Smooth muscle cell (in vitro differentiated cells): Measurements from ENCODE around the gene COL5A1. TPM values are rescaled to one million over a fixed set of nuclear protein-coding genes. Genes with fewer than 3 reads are reported as not detected.

ENCODE experiments used
- DNase-seq: peaks from one replicate; lab custom pipeline; 2025; ENCODE audit not compliant: unreplicated experiment; lab: John Stamatoyannopoulos, UW
- H2AFZ ChIP-seq: fragments of 200-600 bp; sonication (generic); 2 replicates; pipeline ENCODE4 v1.6.0; 2016; ENCODE audit warnings: antibody characterized with exemption, low read depth, mild to moderate bottlenecking
- H3F3A ChIP-seq: fragments of 200-600 bp; sonication (generic); 2 replicates; pipeline ENCODE4 v1.6.0; 2017; ENCODE audit warnings: antibody characterized with exemption, low read depth
- H3K27ac ChIP-seq: fragments of 200-600 bp; sonication (generic); 2 replicates; pipeline ENCODE4 v1.5.1; 2016; ENCODE audit warnings: low read depth, mild to moderate bottlenecking
- H3K27me3 ChIP-seq: fragments of 200-600 bp; sonication (generic); 2 replicates; pipeline ENCODE4 v1.6.1; 2016; ENCODE audit warnings: low read depth, mild to moderate bottlenecking
- H3K36me3 ChIP-seq: fragments of 200-600 bp; sonication (generic); 2 replicates; pipeline ENCODE4 v1.5.1; 2016; ENCODE audit warnings: low read depth
- H3K4me1 ChIP-seq: fragments of 200-600 bp; sonication (generic); 2 replicates; pipeline ENCODE4 v1.5.1; 2016; ENCODE audit warnings: low read depth
- H3K4me2 ChIP-seq: fragments of 200-600 bp; sonication (generic); 2 replicates; pipeline ENCODE4 v1.6.0; 2016; ENCODE audit warnings: mild to moderate bottlenecking
- H3K4me3 ChIP-seq: fragments of 200-600 bp; sonication (generic); 2 replicates; pipeline ENCODE4 v1.5.1; 2016; ENCODE audit warnings: mild to moderate bottlenecking
- H3K79me2 ChIP-seq: fragments of 200-600 bp; sonication (generic); 2 replicates; pipeline ENCODE4 v1.6.0; 2016; ENCODE audit warnings: low read depth, mild to moderate bottlenecking
- H3K9ac ChIP-seq: fragments of 200-600 bp; sonication (generic); 2 replicates; pipeline ENCODE4 v1.6.0; 2016; ENCODE audit warnings: low read depth
- H3K9me3 ChIP-seq: fragments of 200-600 bp; sonication (generic); replicated peaks from 2 replicates; pipeline ENCODE4 v1.5.1; 2016; ENCODE audit warnings: low read depth
- H4K20me1 ChIP-seq: fragments of 200-600 bp; sonication (generic); 2 replicates; pipeline ENCODE4 v1.6.0; 2016; ENCODE audit warnings: low read depth
- WGBS: methylation state at CpG from one replicate; pipeline ENCODE4 v1.1.7; 2016; ENCODE audit warnings: low lambda C conversion rate; 5-methylcytosine and 5-hydroxymethylcytosine counted together
- polyA plus RNA-seq: library from polyadenylated mRNA; unstranded; fragments of >200 nt; fragmentation: Nextera tagmentation; extraction: Ambion mirVana; gene quantifications from 2 replicates; pipeline ENCODE4 v1.2.1, GENCODE V29; 2016
- total RNA-seq: library from RNA; depleted of rRNA; stranded (reverse); fragments of >200 nt; gene quantifications from 2 replicates; pipeline ENCODE4 v1.2.3, GENCODE V29; 2014
- TF ChIP-seq, protein P1 (sequence below): fragments of 200-600 bp; sonication (generic); IDR thresholded peaks from 2 replicates; pipeline ENCODE4 v1.5.1; 2017; ENCODE audit warnings: borderline replicate concordance, mild to moderate bottlenecking, antibody characterized with exemption; ENCODE audit not compliant: insufficient read depth, poor library complexity, severe bottlenecking

The COL5A1 gene
- total and polyA plus RNA-seq, 2 experiments from 2014 or later = 1,084 to 1,443 TPM

DNA sequence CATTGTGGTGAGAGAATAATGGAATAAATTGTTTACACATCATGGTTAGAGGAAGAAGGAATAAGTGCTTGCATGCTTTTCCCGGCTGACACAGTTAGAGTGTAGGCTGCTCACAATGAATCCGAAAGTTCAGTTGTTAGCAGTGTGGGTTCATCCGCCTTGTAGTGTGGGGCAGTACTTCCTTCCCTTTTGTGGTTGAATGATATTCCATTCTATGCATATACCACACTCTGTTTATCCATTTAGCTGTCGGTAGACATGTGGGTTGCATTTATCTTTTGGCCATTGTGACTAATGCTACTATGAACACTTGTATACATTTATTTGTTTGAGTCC, 84.0 kb downstream of the COL5A1 start:
- H3K9me3 ChIP-seq = no peaks in the 10 kb centered on the region
- H3K27me3 ChIP-seq = no peaks in the 10 kb centered on the region
- no peak overlapping the region for H3K9ac ChIP-seq
- H3K4me2 ChIP-seq = peak overlapping the region; percentile 14
- DNase-seq = no peak
- peaks cover 95% of the 10 kb centered on the region for H3K79me2 ChIP-seq
- TF ChIP-seq, protein P1, sequence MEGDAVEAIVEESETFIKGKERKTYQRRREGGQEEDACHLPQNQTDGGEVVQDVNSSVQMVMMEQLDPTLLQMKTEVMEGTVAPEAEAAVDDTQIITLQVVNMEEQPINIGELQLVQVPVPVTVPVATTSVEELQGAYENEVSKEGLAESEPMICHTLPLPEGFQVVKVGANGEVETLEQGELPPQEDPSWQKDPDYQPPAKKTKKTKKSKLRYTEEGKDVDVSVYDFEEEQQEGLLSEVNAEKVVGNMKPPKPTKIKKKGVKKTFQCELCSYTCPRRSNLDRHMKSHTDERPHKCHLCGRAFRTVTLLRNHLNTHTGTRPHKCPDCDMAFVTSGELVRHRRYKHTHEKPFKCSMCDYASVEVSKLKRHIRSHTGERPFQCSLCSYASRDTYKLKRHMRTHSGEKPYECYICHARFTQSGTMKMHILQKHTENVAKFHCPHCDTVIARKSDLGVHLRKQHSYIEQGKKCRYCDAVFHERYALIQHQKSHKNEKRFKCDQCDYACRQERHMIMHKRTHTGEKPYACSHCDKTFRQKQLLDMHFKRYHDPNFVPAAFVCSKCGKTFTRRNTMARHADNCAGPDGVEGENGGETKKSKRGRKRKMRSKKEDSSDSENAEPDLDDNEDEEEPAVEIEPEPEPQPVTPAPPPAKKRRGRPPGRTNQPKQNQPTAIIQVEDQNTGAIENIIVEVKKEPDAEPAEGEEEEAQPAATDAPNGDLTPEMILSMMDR = no peak
- no peaks in the 10 kb centered on the region for H3K4me1 ChIP-seq
- H3K27ac ChIP-seq = peak overlapping the region; percentile 47
- no peak overlapping the region for H3K4me3 ChIP-seq
- H4K20me1 ChIP-seq = peaks cover 99% of the 10 kb centered on the region
- H3F3A ChIP-seq = peaks cover 97% of the 10 kb centered on the region
- H2AFZ ChIP-seq = no peak overlapping the region
- H3K36me3 ChIP-seq = peaks cover 18% of the 10 kb centered on the region
- WGBS = 51% methylated on average over 4 of the region's 4 CpGs

DNA sequence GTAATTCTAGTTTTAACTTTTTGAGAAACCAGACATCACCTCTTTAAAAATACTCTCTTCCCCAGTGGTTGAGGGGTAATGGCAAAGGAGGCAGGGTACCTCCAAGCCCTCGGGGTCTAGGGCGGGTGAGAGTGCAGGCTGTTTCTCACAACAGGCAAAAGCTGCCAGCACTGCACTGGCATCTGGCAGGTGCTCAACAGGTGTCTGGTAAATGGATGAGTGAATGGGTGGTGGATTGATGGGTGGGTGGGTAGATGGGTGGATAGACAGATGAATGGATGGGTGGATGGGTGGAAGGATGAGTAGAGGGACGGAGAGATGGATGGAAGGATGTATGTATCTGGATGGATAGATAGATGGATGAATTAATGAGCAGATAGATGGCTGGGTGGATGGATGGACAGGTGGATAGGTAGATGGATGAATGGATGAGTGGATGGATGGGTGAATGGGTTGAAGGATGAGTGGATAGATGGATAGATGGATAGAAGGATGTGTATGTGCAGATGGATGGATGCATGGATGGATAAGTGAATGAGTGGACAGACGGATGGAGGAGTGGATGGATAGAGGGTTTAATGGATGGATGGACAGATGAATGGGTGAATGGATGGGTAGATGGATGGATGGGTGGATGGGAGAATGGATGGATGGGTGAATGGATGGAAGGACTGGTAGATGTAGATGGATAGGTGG, 84.6 kb downstream of the COL5A1 start:
- Histone ChIP-seq H3K36me3 (peaks cover 18% of the 10 kb centered on the region), H3K4me1 (no peaks in the 10 kb centered on the region), H3K27me3 (no peaks in the 10 kb centered on the region), H3K4me2 (peak overlapping the region; percentile 14), H3K27ac (peak overlapping the region; percentile 47), H3K9ac (no peak overlapping the region), H3K9me3 (no peaks in the 10 kb centered on the region), H3K4me3 (no peak overlapping the region), H4K20me1 (peaks cover 99% of the 10 kb centered on the region), H3F3A (peaks cover 95% of the 10 kb centered on the region), H2AFZ (no peak overlapping the region), H3K79me2 (peaks cover 95% of the 10 kb centered on the region)
- DNase-seq = no peak
- 100% methylated on average over 4 of the region's 4 CpGs for WGBS
- TF ChIP-seq, protein P1 = no peak

DNA sequence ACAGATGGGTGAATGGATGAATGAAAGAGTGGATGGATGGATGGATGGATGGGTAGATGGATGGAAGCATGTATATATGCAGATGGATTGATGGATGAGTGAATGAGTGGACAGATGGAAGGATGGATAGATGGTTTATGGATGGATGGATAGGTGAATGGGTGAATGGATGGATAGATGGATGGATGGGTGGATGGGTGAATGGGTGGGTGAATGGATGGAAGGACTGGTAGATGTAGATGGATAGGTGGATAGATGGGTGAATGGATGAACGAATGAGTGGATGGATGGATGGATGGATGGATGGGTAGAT, 85.1 kb downstream of the COL5A1 start:
- 100% methylated on average over 1 of the region's 1 CpG for WGBS
- Histone ChIP-seq H3K4me1 (no peaks in the 10 kb centered on the region), H3K9me3 (no peaks in the 10 kb centered on the region), H3F3A (peaks cover 94% of the 10 kb centered on the region), H3K9ac (no peak overlapping the region), H4K20me1 (peaks cover 99% of the 10 kb centered on the region), H3K27ac (peak overlapping the region; percentile 47), H3K4me3 (no peak overlapping the region), H3K36me3 (peaks cover 18% of the 10 kb centered on the region), H3K4me2 (no peak overlapping the region), H2AFZ (no peak overlapping the region), H3K79me2 (peaks cover 93% of the 10 kb centered on the region), H3K27me3 (no peaks in the 10 kb centered on the region)
- no peak for DNase-seq
- TF ChIP-seq, protein P1 = no peak
